ENCODE data around the gene TMEM235.

Gene TMEM235

DNA sequence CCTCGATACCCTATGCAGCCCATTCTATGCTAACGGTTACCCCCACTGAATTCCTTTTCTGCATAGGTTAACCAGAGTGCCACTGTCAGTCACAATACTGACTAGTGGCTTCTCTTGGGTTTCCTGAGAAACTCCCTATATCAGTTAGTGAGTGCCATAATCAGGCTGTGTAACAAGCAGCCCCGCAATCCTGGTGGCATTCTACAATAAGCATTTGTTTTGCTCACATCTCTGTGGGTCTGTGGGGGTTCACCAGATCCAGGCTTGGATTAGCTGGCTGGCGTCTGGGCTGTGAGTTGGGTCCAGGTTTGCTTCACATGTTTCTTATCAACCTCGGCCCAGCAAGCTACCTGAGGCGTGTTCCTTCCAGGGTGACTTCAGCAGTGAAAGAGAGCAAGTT lies 42.4 kb downstream of the TMEM235 start:
- H3K27ac ChIP-seq = no peak overlapping the region
- peaks cover 3% of the 10 kb centered on the region for H3K9me3 ChIP-seq (ENCODE audit: severe bottlenecking)
- no peaks in the 10 kb centered on the region for H3K27me3 ChIP-seq (ENCODE audit: insufficient read depth, low read depth, severe bottlenecking)
- H3K4me3 ChIP-seq (ENCODE audit: low read depth, low read length) = no peak overlapping the region
- TF ChIP-seq, protein P1, sequence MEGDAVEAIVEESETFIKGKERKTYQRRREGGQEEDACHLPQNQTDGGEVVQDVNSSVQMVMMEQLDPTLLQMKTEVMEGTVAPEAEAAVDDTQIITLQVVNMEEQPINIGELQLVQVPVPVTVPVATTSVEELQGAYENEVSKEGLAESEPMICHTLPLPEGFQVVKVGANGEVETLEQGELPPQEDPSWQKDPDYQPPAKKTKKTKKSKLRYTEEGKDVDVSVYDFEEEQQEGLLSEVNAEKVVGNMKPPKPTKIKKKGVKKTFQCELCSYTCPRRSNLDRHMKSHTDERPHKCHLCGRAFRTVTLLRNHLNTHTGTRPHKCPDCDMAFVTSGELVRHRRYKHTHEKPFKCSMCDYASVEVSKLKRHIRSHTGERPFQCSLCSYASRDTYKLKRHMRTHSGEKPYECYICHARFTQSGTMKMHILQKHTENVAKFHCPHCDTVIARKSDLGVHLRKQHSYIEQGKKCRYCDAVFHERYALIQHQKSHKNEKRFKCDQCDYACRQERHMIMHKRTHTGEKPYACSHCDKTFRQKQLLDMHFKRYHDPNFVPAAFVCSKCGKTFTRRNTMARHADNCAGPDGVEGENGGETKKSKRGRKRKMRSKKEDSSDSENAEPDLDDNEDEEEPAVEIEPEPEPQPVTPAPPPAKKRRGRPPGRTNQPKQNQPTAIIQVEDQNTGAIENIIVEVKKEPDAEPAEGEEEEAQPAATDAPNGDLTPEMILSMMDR (IDR thresholded peaks at IDR 0.05; ENCODE audit: low read depth, low read length) = no peak
- H3K36me3 ChIP-seq = no peaks in the 10 kb centered on the region
- no peak for DNase-seq

DNA sequence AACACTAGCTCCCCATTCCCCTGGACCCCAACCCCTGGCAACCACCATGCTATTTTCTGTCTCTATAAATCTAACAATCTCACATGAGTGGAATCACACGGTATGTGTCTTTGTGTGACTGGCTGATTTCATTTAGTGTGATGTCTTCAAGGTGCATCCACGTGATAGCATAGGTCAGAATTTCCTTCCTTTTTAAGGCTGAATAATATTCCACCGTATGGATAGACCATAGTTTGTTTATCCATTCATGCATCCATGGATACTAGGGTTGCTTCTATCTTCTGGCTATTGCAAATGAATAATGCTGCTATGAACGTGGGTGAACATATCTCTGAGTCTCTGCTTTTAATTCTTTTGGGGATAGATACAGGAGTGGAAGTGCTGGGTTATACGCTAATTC lies 43.9 kb downstream of the TMEM235 start:
- Histone ChIP-seq H3K27me3 (ENCODE audit: insufficient read depth, low read depth, severe bottlenecking) (no peaks in the 10 kb centered on the region), H3K27ac (no peak overlapping the region), H3K9me3 (ENCODE audit: severe bottlenecking) (peaks cover 3% of the 10 kb centered on the region), H3K36me3 (no peaks in the 10 kb centered on the region), H3K4me3 (ENCODE audit: low read depth, low read length) (no peak overlapping the region)
- DNase-seq = no peak
- TF ChIP-seq, protein P1 (IDR thresholded peaks at IDR 0.05; ENCODE audit: low read depth, low read length) = no peak

DNA sequence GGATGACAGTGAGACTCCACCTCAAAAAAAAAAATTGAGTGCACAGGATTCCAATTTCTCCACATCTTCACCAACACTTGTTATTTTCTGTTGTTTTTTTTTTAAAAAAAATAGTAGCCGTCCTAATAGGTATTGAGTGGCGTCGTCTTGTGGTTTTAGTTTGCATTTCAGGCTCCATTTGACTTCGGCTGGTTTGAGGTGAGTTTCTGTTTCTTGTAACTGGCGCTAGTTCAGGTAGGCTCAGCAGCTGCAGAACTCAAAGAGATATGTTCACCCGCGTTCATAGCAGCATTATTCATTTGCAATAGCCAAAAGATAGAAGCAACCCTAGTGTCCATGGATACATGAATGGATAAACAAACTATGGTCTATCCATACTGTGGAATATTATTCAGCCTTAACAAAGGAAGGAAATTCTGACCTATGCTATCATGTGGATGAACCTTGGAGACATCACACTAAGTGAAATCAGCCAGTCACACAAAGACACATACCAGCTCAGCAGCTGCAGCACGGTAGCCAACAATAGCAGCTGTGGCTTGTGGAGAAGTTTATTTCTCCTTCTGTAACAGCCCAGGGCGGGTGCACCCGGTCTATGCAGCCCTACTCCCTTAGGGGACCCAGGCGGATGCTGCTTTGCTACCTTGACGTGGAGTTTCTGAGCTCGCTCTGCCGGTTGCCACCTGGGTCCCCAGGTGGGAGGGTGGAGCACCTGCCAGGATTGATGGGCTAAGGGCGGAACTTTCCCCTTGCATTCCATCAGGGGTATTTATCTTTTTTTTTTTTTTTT lies 44.9 kb downstream of the TMEM235 start:
- Histone ChIP-seq H3K27ac (no peak overlapping the region), H3K4me3 (ENCODE audit: low read depth, low read length) (no peak overlapping the region), H3K9me3 (ENCODE audit: severe bottlenecking) (no peaks in the 10 kb centered on the region), H3K27me3 (ENCODE audit: insufficient read depth, low read depth, severe bottlenecking) (no peaks in the 10 kb centered on the region), H3K36me3 (no peaks in the 10 kb centered on the region)
- TF ChIP-seq, protein P1 (IDR thresholded peaks at IDR 0.05; ENCODE audit: low read depth, low read length) = no peak
- no peak for DNase-seq

DNA sequence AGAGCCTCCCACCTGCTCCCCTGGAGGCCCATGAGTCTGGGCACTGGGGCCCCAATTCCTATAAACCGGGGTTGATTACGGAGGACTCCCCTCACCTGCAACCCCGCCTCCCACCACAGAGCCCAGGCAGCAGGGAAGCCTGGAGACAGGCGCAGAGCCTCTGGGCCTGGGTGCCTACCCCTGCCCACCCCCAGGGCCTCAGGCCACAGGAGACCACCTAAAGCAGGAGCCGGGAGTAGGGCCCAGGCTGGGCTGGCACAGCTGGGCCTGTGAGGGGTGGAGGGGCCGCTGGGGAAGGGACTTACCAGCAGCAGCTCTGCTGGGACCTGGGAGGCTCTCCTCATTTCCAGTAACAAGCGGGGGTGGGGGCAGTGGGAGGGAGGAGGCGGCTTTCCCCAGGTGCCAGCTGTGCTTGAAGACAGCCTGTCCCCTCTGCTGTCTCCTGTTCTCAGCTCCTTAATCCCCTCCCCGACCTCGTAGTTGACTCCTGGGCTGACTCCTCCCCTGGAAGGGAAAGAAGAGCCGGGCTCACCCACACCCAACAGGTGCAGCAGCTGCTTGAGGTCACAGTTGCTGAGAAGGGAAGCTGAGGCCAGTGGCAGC lies 46.8 kb downstream of the TMEM235 start:
- peak overlapping the region; percentile 80 for H3K27ac ChIP-seq
- TF ChIP-seq, protein P1 (IDR thresholded peaks at IDR 0.05; ENCODE audit: low read depth, low read length) = no peak
- H3K4me3 ChIP-seq (ENCODE audit: low read depth, low read length) = peak overlapping the region; percentile 5; the same call in 1 of the 2 replicates
- H3K27me3 ChIP-seq (ENCODE audit: insufficient read depth, low read depth, severe bottlenecking) = no peaks in the 10 kb centered on the region
- peak; percentile 99 for DNase-seq
- H3K36me3 ChIP-seq = no peaks in the 10 kb centered on the region
- H3K9me3 ChIP-seq (ENCODE audit: severe bottlenecking) = no peaks in the 10 kb centered on the region

DNA sequence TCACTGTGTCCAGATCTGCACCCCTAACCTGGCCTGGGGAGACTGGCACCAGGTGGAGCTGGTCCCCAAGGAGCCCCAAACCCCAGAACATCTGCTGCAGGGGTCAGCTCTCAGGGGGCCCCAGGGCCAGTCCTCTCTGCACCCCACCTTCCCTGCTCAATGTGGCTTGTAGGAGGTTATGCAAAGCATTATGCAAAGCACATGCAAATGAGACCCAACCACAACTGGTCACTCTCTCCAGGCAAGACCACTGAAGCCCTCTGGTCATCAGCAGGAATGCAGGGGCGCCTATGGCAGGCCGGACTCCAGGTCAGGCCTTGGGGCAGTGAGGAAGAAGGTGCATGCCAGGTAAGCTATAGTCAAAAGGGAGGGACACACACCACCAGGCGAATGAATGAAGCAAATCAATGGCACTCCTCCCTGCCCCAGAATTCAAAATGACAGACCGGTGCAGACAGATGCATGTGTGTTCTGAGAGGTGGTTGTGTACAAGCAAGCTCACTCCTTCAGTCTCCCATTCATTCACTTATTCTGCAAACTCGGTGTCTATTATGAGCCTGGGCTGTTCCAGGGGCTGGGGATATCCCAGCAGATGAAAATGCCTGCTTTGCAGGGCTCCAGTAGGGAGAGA lies 48.0 kb downstream of the TMEM235 start:
- H3K27me3 ChIP-seq (ENCODE audit: insufficient read depth, low read depth, severe bottlenecking) = no peaks in the 10 kb centered on the region
- no peak for DNase-seq
- no peak overlapping the region for H3K4me3 ChIP-seq (ENCODE audit: low read depth, low read length)
- no peaks in the 10 kb centered on the region for H3K36me3 ChIP-seq
- H3K9me3 ChIP-seq (ENCODE audit: severe bottlenecking) = no peaks in the 10 kb centered on the region
- TF ChIP-seq, protein P1 (IDR thresholded peaks at IDR 0.05; ENCODE audit: low read depth, low read length) = no peak
- peak overlapping the region; percentile 80 for H3K27ac ChIP-seq

Data from WERI-Rb-1 (cell line).